Gastrocnemius medialis (tissue), 4 donors: ENCODE measurements around the gene AIG1. TPM values are rescaled to one million over a fixed set of nuclear protein-coding genes. Genes with fewer than 3 reads are reported as not detected.

ENCODE experiments used
- ATAC-seq, 2 donors: fragments of 150-250 bp; one replicate each; pipeline ENCODE4 v1.9.1; 2016
- DNase-seq, 2 donors: peaks; one replicate each; pipeline ENCODE4 v3.0.0-alpha.2; 2019
- H3K27ac ChIP-seq, 4 donors: fragments of 200-600 bp; sonication (generic); 1 replicate in 1 of 4; 2 replicates in 3 of 4; pipeline ENCODE4 v1.5.1; 2016 to 2018; ENCODE audit warnings: mild to moderate bottlenecking in 2 of 4, moderate library complexity in 1 of 4
- H3K27me3 ChIP-seq, 3 donors: fragments of 200-600 bp; sonication (generic) in 2 of 3; 1 replicate in 1 of 3; 2 replicates in 2 of 3; pipeline versions ENCODE4 v1.5.1 to v1.6.0; 2016 to 2019; ENCODE audit warnings: mild to moderate bottlenecking in 1 of 3, moderate library complexity in 1 of 3
- H3K36me3 ChIP-seq, 2 donors: fragments of 200-600 bp; sonication (generic) in 1 of 2; one replicate each; pipeline ENCODE4 v1.5.1; 2017 to 2018
- H3K4me1 ChIP-seq, 2 donors: fragments of 200-600 bp; sonication (generic) in 1 of 2; one replicate each; pipeline ENCODE4 v1.5.1; 2016 to 2017; ENCODE audit warnings: mild to moderate bottlenecking in 2 of 2
- H3K4me3 ChIP-seq, 4 donors: fragments of 200-600 bp; sonication (generic) in 3 of 4; 1 replicate in 1 of 4; 2 replicates in 3 of 4; pipeline ENCODE4 v1.5.1; 2016 to 2019; ENCODE audit warnings: mild to moderate bottlenecking in 2 of 4
- H3K9me3 ChIP-seq, 3 donors: fragments of 200-600 bp; sonication (generic) in 2 of 3; 1 replicate in 1 of 3; 2 replicates in 2 of 3; pipeline ENCODE4 v1.5.1; 2016 to 2019
- POLR2A ChIP-seq, 2 donors: fragments of 450-650 bp; IDR thresholded peaks; one replicate each; pipeline ENCODE4 v1.6.1; 2017; ENCODE audit warnings: antibody characterized with exemption in 2 of 2, mild to moderate bottlenecking in 2 of 2, moderate library complexity in 2 of 2
- in situ Hi-C, 4 donors: fragments of 200-750 bp; cut with MboI; loops; one replicate each; pipeline versions ENCODE4 v1.15.0 to v1.8.0; 2017; ENCODE audit warnings: low sequenced_read_pairs in 4 of 4
- intact Hi-C: fragments of 100-400 bp; cut with DNase I; formaldehyde crosslinking; loops from one replicate; pipeline ENCODE4 v1.15.1; 2023; ENCODE audit warnings: low total_unique reads
- total RNA-seq, 4 donors: library from RNA; depleted of rRNA; stranded (reverse); fragments of >200 nt; gene quantifications; one replicate each; pipeline versions ENCODE4 v1.1.0 to v1.2.3, GENCODE V29; 2016
- TF ChIP-seq, protein P1 (sequence below), 5 experiments: fragments of 450-650 bp in 3 of 5; fragments of 200-600 bp in 2 of 5; sonication (generic) in 2 of 5; IDR thresholded peaks in 4 of 5; conservative IDR thresholded peaks in 1 of 5; 1 replicate in 4 of 5; 2 replicates in 1 of 5; pipeline ENCODE4 v1.5.1; 2016 to 2019; ENCODE audit warnings: antibody characterized with exemption in 5 of 5, mild to moderate bottlenecking in 3 of 5, moderate library complexity in 3 of 5

AIG1 gene
- total RNA-seq, 4 donors from 2014 or later, result 5.3 to 10.3 (median 5.7) TPM

DNA sequence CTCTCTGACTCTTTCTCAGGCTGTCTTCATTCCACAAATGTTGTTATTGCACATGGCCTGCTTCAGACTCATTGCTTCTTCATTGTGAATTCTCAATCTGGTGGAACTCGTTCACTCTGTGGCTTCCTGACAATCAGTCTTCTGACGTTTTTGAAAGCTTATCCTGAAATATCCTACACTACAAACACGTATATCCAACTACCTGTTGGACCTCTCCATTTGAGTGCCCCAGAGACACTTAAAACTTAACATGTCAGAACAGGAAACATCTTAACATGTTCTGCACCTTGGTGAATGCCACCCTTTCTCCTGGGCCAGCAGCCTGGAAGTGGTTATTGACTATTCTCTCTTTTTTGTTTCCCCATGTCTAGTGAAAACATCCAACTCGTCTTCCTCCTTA lies 50.8 kb downstream of the AIG1 start:
- Histone ChIP-seq H3K27me3 (no peaks in the 10 kb centered on the region), H3K9me3 (no peaks in the 10 kb centered on the region), H3K36me3 (no peaks in the 10 kb centered on the region), H3K4me1 (peaks cover 16 to 18% of the 10 kb centered on the region in 2 donors), H3K27ac (no peak overlapping the region), H3K4me3 (no peak overlapping the region)
- no peak for DNase-seq
- intact Hi-C loops (no loop called here), in situ Hi-C loops (no loop called here)
- TF ChIP-seq POLR2A (IDR thresholded peaks at IDR 0.05), result no peak
- TF ChIP-seq, protein P1, sequence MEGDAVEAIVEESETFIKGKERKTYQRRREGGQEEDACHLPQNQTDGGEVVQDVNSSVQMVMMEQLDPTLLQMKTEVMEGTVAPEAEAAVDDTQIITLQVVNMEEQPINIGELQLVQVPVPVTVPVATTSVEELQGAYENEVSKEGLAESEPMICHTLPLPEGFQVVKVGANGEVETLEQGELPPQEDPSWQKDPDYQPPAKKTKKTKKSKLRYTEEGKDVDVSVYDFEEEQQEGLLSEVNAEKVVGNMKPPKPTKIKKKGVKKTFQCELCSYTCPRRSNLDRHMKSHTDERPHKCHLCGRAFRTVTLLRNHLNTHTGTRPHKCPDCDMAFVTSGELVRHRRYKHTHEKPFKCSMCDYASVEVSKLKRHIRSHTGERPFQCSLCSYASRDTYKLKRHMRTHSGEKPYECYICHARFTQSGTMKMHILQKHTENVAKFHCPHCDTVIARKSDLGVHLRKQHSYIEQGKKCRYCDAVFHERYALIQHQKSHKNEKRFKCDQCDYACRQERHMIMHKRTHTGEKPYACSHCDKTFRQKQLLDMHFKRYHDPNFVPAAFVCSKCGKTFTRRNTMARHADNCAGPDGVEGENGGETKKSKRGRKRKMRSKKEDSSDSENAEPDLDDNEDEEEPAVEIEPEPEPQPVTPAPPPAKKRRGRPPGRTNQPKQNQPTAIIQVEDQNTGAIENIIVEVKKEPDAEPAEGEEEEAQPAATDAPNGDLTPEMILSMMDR (IDR thresholded peaks at IDR 0.05 in 4 of 5, conservative IDR thresholded peaks at IDR 0.05 in 1 of 5), result no peak
- no peak for ATAC-seq

DNA sequence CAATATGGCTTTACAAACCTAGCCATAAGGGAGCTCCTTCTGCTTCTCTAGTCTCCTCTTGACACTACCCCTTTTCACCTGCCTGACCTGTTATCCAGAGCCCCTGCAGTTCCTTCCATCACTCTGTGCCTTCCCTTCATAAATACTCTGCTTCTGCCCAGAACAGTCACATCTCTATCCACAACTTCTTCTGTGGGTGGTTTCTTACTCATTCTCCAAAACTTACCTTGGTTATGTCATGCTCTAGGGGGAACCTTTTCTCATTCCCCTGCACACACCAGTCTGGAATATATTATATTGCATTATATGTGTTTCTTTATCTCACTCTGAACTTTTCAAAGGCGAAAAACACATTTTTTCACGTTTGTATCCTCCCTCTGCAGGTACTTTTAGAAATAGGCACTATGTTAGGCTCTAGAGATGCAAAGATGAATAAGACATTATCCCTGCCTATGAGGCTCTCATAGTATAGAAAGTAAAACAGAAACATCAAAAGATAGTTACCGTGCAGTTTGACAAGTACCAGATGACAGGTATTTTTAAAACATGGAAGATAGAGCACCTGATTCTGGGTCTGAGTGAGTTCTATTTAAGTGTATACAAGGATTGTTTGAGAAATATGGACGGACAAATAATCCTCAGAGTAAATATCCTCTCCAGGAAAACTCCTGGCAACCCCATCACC lies 51.5 kb downstream of the AIG1 start:
- Histone ChIP-seq H3K4me1 (peaks cover 12% of the 10 kb centered on the region in 2 donors), H3K27me3 (no peaks in the 10 kb centered on the region), H3K9me3 (no peaks in the 10 kb centered on the region), H3K36me3 (no peaks in the 10 kb centered on the region), H3K4me3 (no peak overlapping the region), H3K27ac (no peak overlapping the region)
- DNase-seq, result no peak
- ATAC-seq, result no peak
- in situ Hi-C loops, result no loop called here
- intact Hi-C loops, result no loop called here
- TF ChIP-seq, protein P1 (IDR thresholded peaks at IDR 0.05 in 4 of 5, conservative IDR thresholded peaks at IDR 0.05 in 1 of 5), result no peak
- no peak for TF ChIP-seq POLR2A (IDR thresholded peaks at IDR 0.05)

DNA sequence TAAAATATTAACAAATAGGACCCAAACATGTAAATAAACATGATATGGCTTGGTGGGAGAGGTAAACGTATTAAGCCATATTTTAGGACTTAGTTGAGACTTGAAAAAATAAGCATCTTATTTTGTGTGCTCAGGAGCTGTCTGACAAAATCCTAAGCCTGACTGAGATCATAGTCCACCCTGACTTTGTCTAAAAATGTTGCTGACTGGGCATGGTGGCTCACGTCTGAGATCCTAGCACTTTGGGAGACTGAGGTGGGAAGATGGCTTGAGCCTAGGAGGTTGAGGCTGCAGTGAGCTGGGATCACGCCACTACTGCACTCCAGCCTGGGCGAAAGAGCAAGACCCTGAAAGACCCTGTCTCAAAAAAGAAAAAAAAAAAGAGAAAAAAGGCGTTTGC lies 52.1 kb downstream of the AIG1 start:
- intact Hi-C loops (no loop called here), in situ Hi-C loops (no loop called here)
- Histone ChIP-seq H3K4me1 (peaks cover 6% of the 10 kb centered on the region in 2 donors), H3K27ac (no peak overlapping the region), H3K9me3 (no peaks in the 10 kb centered on the region), H3K27me3 (no peaks in the 10 kb centered on the region), H3K36me3 (no peaks in the 10 kb centered on the region), H3K4me3 (no peak overlapping the region)
- TF ChIP-seq POLR2A (IDR thresholded peaks at IDR 0.05), result no peak
- TF ChIP-seq, protein P1 (IDR thresholded peaks at IDR 0.05 in 4 of 5, conservative IDR thresholded peaks at IDR 0.05 in 1 of 5), result no peak
- DNase-seq (no peak), ATAC-seq (no peak)

DNA sequence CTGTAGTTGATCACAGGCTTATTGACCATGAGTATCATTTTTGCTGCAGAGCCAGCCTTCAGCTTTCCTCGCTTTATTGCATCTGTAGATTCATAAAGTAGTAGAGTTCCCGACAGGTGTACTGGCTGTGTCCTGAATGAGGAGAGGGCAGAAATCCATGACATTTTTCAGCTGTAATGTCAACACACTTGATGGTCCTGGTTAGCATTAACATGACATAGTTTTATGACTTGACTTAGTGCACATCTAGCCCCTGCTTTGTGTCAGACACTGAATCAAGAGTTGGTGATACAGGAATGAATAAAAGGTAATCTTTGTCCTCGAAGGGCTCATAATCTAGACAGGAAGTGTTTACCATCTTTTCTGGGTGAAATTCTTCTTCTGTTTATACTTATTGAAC lies 55.0 kb downstream of the AIG1 start:
- Histone ChIP-seq H3K27me3 (no peaks in the 10 kb centered on the region), H3K36me3 (no peaks in the 10 kb centered on the region), H3K27ac (no peak overlapping the region), H3K9me3 (no peaks in the 10 kb centered on the region), H3K4me3 (no peak overlapping the region), H3K4me1 (no peaks in the 10 kb centered on the region)
- in situ Hi-C loops (no loop called here), intact Hi-C loops (no loop called here)
- ATAC-seq, result no peak
- no peak for TF ChIP-seq POLR2A (IDR thresholded peaks at IDR 0.05)
- TF ChIP-seq, protein P1 (IDR thresholded peaks at IDR 0.05 in 4 of 5, conservative IDR thresholded peaks at IDR 0.05 in 1 of 5), result no peak
- no peak for DNase-seq

DNA sequence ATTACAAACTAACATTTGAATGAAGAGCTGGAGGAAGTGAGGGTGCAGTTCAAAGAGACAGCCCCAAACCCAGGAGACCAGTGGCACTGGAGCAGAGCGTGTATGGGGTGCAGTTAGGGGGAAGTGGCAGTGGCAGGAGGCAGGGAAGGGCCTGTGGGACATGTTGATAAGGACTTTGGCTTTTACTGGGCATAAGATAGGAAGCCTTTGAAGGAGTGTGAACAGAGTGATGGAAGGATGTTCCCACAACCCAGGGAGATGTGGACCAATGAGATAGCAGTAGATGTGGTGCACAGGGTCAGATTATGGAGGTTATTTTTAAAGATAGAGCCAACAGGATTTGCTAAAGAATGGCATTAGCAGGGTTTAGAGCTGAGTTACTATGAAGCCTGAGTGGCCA lies 56.4 kb downstream of the AIG1 start:
- in situ Hi-C loops, result no loop called here
- Histone ChIP-seq H3K4me1 (no peaks in the 10 kb centered on the region), H3K27me3 (no peaks in the 10 kb centered on the region), H3K4me3 (no peak overlapping the region), H3K36me3 (no peaks in the 10 kb centered on the region), H3K9me3 (no peaks in the 10 kb centered on the region), H3K27ac (no peak overlapping the region)
- ATAC-seq (no peak), DNase-seq (no peak)
- TF ChIP-seq, protein P1 (IDR thresholded peaks at IDR 0.05 in 4 of 5, conservative IDR thresholded peaks at IDR 0.05 in 1 of 5), result no peak
- TF ChIP-seq POLR2A (IDR thresholded peaks at IDR 0.05), result no peak
- intact Hi-C loops, result no loop called here
